DMS 273 treated with DMSO at 0.1 percent for 48 hours (cell line): ENCODE results near the gene KRT73.

ENCODE experiments used
- DNase-seq: peaks from one replicate; lab custom pipeline; 2025; lab: John Stamatoyannopoulos, UW

The KRT73 gene

GRCh38 chr12:52645982-52646381 is 27.6 kb upstream of the KRT73 start:
- DNase-seq: no peak

- DNase-seq: no peak
These were observed 26.9 kb upstream of the KRT73 start for GRCh38 chr12:52645120-52645761.

- DNase-seq: no peak
These were observed 25.7 kb upstream of the KRT73 start for GRCh38 chr12:52644078-52644415.

GRCh38 chr12:52643233-52644077 is 25.1 kb upstream of the KRT73 start:
- no peak for DNase-seq

- DNase-seq: no peak
These were observed 23.1 kb upstream of the KRT73 start for GRCh38 chr12:52641468-52641867.

- no peak for DNase-seq
These were observed 18.9 kb upstream of the KRT73 start for GRCh38 chr12:52637299-52637698.

- DNase-seq: no peak
These were observed 18.4 kb upstream of the KRT73 start for GRCh38 chr12:52636592-52637258.

GRCh38 chr12:52636189-52636588 is 17.8 kb upstream of the KRT73 start:
- no peak for DNase-seq

- DNase-seq: peak; percentile 6
These were observed 16.1 kb upstream of the KRT73 start for GRCh38 chr12:52634266-52635056.

- DNase-seq: no peak
These were observed 15.0 kb upstream of the KRT73 start for GRCh38 chr12:52633383-52633782.

- no peak for DNase-seq
These were observed 14.3 kb upstream of the KRT73 start for GRCh38 chr12:52632656-52633055.

GRCh38 chr12:52631676-52632459 is 13.5 kb upstream of the KRT73 start:
- DNase-seq: no peak

GRCh38 chr12:52631264-52631663 is 12.9 kb upstream of the KRT73 start:
- no peak for DNase-seq

GRCh38 chr12:52630599-52631200 is 12.3 kb upstream of the KRT73 start:
- DNase-seq: no peak

- no peak for DNase-seq
These were observed 11.7 kb upstream of the KRT73 start for GRCh38 chr12:52630008-52630500.

GRCh38 chr12:52629281-52630007 is 11.1 kb upstream of the KRT73 start:
- DNase-seq: no peak

GRCh38 chr12:52628841-52629240 is 10.5 kb upstream of the KRT73 start:
- DNase-seq: no peak

GRCh38 chr12:52628111-52628507 is 9.8 kb upstream of the KRT73 start:
- no peak for DNase-seq

GRCh38 chr12:52627395-52628110 is 9.2 kb upstream of the KRT73 start:
- DNase-seq: no peak

- DNase-seq: no peak
These were observed 4.0 kb upstream of the KRT73 start for GRCh38 chr12:52622349-52622748.
